Stimulated activated CD8-positive, alpha-beta memory T cell treated with anti-CD3 and anti-CD28 coated beads, Interleukin-15, amount 100 ng/mL, for 4 hours (primary cell): ENCODE data around the gene PEX5L.

Experiments
- DNase-seq, 2 donors: peaks; one replicate each; pipeline ENCODE4 v3.0.0-alpha.2; 2020; ENCODE audit warnings: low read depth in 2 of 2

PEX5L gene

GRCh38 chr3:179897231-179897630, 139.5 kb downstream of the PEX5L start:
- DNase-seq, result no peak

- DNase-seq, result no peak
These were observed 140.2 kb downstream of the PEX5L start for GRCh38 chr3:179896507-179896906.

DNA sequence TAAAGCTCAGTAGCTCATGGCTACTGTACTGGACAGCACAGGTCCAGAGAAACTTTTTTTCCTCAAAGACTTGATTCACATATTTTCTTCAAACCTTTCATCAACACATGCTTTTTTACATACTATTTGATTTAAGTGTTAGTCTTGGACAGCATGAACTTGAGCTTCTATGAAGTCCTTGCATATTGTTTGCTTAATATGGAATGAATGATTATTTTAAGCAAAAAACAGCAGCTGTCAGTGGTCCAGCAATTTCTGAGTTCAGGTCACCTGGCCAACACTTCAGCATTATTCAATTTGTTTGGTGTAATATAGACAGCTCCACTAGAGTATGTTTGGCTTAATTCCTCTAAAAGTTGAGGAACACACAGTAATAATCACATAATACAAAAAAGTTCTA, 141.4 kb downstream of the PEX5L start:
- DNase-seq, result no peak

- DNase-seq, result no peak
These were observed 149.3 kb downstream of the PEX5L start for GRCh38 chr3:179887295-179887943.

- no peak for DNase-seq
These were observed 150.8 kb downstream of the PEX5L start for GRCh38 chr3:179885950-179886349.

DNA sequence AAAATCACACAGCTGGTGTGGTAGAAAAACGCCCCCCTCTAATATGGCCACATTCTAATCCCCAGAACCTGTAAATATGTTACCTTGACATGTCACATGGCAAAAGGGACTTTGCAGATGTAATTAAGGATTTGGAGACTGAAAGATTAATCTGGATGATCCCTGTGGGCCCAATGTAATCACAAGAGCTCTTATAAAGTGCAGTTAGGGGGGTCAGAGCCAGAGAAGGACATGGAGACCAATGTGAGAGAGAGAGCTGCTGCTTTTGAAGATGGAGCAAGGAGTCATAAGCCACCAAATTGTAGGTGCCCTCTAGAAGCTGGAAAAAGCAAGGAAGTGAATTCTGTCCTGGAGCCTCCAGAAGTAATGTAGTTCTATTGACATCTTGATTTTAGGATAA, 152.6 kb downstream of the PEX5L start:
- no peak for DNase-seq

GRCh38 chr3:179882292-179882691, 154.4 kb downstream of the PEX5L start:
- DNase-seq, result no peak

- DNase-seq, result no peak
These were observed 154.9 kb downstream of the PEX5L start for GRCh38 chr3:179881791-179882190.

DNA sequence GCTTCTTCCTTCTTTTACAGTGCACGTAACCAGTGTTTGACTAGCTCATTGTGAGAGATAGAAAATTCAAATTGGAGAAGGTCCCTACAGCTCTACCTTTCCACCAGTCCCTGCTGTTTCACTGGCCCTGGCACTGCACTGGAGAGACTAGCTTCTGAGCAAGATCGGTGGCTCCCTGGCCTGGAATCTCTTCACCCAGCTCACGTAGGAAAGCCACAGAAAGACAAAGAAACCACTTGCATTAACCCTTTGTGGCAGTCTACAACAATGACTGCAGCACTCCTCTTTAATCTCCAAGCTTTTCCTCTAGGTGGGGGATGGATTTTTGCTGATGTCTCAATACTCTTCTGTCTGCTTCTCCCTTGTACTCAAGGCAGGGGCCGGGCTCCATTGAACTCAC, 155.9 kb downstream of the PEX5L start:
- DNase-seq, result no peak

DNA sequence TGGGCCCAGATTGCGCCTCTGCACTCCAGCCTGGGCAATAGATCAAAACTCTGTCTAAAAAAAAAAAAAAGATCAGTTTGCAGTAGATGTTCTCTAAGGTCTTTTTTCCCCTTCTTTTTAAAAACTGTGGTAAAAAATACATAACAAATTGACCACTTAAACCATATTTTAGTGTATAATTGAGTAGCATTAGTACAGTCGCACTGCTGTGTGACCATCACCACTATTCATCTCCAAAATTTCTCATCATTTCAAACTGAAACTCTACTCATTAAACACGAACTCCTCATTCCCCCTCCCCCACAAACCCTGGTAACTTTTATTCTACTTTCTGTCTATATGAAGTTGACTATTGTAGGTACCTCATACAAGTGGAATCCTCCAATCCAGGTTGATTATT, 160.3 kb downstream of the PEX5L start:
- no peak for DNase-seq

- no peak for DNase-seq
These were observed 163.9 kb downstream of the PEX5L start for GRCh38 chr3:179872842-179873241.

GRCh38 chr3:179871782-179872181, 165.0 kb downstream of the PEX5L start:
- no peak for DNase-seq

GRCh38 chr3:179868715-179869114, 168.0 kb downstream of the PEX5L start:
- DNase-seq, result no peak

GRCh38 chr3:179867961-179868360, 168.8 kb downstream of the PEX5L start:
- DNase-seq, result no peak

DNA sequence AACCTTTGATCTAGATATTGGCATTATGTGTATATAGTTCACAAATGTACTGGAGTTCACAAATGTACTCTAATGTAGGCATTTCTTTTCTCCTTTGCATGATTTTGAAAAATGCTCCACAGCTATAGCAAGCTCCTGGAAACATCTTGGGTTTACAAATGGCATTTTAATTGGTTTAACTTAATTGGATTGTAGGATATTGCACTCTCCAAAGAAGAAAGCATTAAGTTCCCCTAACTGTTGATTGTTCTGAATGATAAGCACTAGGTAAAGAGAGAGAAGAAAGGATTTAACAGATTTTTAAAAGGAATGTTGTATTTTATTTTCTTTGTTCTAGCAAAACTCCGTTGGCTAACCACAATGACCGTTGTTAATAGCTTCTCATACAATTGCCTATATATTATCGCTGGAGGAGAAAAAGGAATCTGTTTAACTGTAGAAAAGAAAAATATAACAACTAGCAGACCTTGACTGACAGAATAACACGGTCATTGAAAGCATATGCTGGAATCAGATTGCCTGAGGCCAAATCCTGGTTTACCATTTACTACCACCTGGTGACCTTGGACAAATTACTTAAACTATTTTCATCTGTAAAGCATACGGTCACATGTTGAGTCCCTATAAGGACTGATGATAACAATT, 170.8 kb downstream of the PEX5L start:
- DNase-seq, result no peak

- DNase-seq, result no peak
These were observed 174.8 kb downstream of the PEX5L start for GRCh38 chr3:179861953-179862352.

- no peak for DNase-seq
These were observed 175.4 kb downstream of the PEX5L start for GRCh38 chr3:179861292-179861691.

GRCh38 chr3:179860275-179861107, 176.2 kb downstream of the PEX5L start:
- DNase-seq, result no peak

DNA sequence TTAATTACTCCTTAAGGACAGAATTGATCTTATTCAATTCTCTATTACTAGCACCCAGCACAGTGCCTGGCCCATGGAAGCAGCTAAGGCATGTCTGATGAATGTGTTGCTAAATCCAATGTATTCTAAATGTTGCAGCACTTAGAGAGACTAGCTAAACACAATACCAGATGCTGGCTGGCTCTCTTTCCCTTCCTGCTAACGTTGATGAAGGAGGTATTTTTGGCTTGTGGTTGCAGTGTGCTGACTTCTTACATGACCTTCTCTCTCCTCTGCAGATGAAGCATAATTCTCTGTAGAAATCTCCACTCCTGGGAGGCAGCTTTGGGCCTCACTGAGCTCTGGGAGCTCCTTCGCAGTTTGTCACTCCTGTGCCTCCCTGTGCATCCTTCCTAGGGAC, 183.6 kb downstream of the PEX5L start:
- no peak for DNase-seq

- no peak for DNase-seq
These were observed 184.4 kb downstream of the PEX5L start for GRCh38 chr3:179852142-179852905.

DNA sequence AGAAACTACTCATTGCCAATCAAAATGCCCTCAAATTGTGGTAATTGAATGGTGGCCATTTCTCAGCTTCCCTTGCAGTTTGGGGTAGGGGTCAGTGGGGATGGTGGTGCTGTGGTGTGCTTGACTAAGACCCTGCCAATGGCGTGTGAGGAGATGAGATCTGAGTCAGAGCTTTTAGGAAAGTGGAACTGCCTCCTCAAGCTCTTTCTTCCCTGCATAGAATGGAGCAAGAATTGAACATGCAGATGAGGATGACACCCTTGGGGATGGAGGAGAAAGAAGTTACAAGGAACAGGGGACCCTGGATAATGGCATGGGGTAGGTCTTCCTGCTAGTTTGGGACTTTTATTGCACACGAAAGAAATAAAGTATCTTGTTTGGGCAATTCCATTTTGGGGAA, 188.0 kb downstream of the PEX5L start:
- no peak for DNase-seq

DNA sequence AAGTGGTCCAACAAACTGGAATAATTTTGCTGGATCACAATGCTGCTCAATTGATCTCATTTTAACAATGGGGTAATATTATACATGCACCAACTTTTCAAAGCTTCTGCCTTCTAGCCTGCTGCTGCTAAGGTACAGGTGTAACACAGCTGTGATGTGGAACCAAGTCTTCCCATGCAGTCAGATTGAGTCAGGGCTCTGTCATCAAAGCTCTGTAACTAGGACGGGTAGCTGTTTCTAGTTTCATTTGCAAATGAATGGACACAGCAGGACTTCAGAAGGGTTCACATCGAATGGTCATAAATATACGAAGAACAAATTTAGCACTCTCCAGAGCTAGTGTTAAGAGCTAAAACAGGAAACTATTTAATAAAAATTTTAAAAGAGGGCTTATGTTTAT, 194.7 kb downstream of the PEX5L start:
- DNase-seq, result no peak
